NCI-H2107 treated with DMSO at 0.1 percent for 48 hours (cell line): ENCODE results near the gene ZNF200.

Experiments used
- DNase-seq: peaks from one replicate; lab custom pipeline; 2025; ENCODE audit not compliant: unreplicated experiment; lab: John Stamatoyannopoulos, UW

ZNF200 gene

DNA sequence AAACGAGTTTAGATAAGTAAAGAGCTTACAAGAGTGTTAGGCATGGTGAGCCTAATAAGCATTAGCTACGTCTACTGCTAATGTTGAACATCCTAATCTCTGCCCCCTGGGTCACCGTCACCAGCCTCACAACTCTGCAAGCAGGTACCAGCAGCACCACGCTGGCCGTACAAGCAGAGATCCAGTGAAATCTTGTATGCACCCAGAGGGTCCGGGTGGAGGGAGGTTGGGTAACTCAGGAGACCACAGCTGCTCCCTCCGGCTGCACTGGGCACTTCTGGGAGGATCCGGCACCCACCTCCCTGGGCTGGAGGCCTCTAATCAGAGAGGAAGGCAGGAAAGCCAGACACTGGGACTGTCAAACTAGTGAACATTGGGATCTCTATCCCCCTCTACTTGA is 55.3 kb downstream of the ZNF200 start:
- no peak for DNase-seq

GRCh38 chr16:3175157-3176093 is 59.5 kb downstream of the ZNF200 start:
- DNase-seq = no peak

- no peak for DNase-seq
Observed at GRCh38 chr16:3174618-3175148, 60.3 kb downstream of the ZNF200 start.

- no peak for DNase-seq
Observed at GRCh38 chr16:3173892-3174617, 60.9 kb downstream of the ZNF200 start.
